Measurements from ENCODE around the gene DCK. TPM values are rescaled to one million over a fixed set of nuclear protein-coding genes. Genes with fewer than 3 reads are reported as not detected.

The DCK gene
- total and polyA plus RNA-seq, 9 of the 15 experiments (the other 6 are each of a cell fraction or from before 2014, with no cell fraction given) = 11.3 to 25.8 (median 19.6) TPM

DNA sequence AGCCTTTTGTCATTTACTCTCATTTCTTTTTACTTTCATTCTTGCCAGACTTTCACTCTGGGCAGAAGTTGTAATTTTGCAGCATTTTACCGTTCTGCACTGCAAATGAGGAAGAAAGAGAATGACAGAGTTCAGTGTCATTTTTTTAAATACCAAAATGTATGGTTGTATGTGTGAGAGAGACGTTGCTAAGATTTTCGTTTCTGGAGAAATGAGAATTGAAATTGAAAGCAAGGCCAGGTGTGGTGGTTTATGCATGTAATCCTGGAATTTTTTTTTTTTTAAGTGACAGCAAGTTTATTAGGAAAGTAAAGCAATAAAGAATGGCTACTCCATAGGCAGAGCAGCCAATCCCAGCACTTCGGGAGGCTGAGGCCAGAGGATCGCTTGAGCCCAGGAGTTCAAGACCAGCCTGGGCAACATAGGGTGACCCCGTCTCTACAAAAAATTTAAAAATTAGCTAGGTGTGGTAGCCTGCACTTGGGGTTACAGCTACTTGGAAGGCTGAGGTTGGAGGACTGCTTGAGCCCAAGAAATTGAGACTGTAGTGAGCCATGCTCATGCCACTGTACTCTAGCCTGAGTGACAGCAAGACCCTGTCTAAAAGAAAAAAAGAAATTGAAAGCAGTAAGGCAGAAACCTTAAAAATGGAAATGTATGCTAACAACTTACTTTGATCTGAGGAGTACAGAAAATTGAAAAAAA lies 12.9 kb downstream of the DCK start:
- in situ Hi-C loops (cut with MboI) = no loop called here
- no peak overlapping the region for H2AFZ ChIP-seq (ENCODE audit: low read depth, low read length)
- no peak overlapping the region for H3K4me2 ChIP-seq (ENCODE audit: insufficient read depth, low read length)
- intact Hi-C loops (cut with micrococcal nuclease) = loop anchor here (5.0 kb wide), 2 partner anchors 169 to 354 kb away; partner anchors contain the start of gene GRSF1
- no peaks in the 10 kb centered on the region for H3K9me1 ChIP-seq (ENCODE audit: control insufficient read depth, insufficient read depth, low read length)
- ChIA-PET CTCF (ENCODE audit: low intra/inter-chr PET ratio) (no interaction called here), POLR2A (interaction anchor here (2.6 kb wide), 1 partner anchor 13 kb away, joined by 7 read pairs; the partner anchor contains the start of gene DCK)
- no TSS peak for BruUV-seq (replicated peaks)
- H3K9me3 ChIP-seq (replicated peaks; ENCODE audit: control insufficient read depth, insufficient read depth, low read depth, low read length) = 0 out of 2 replicates have a peak, but pooled peaks cover 1% of the 10 kb centered on the region
- no peaks in the 10 kb centered on the region for H4K20me1 ChIP-seq (replicated peaks; ENCODE audit: control insufficient read depth, insufficient read depth, low read length)
- no peak overlapping the region for H3K4me3 ChIP-seq
- TF ChIP-seq TOE1 (IDR thresholded peaks at IDR 0.05; ENCODE audit: borderline replicate concordance) (no peak), TOE1 (CRISPR knock-in tag; IDR thresholded peaks at IDR 0.05; ENCODE audit: borderline replicate concordance, low read depth) (no peak), POLR2H (tag; IDR thresholded peaks at IDR 0.05; ENCODE audit: low read depth) (no peak), NEUROD1 (IDR thresholded peaks at IDR 0.05; ENCODE audit: borderline replicate concordance, low read depth, low read length, partially characterized antibody) (no peak), SMAD3 (CRISPR knock-in tag; conservative IDR thresholded peaks at IDR 0.05) (no peak)
- H3K79me2 ChIP-seq (ENCODE audit: control insufficient read depth, insufficient read depth, low read length) = peaks cover 18% of the 10 kb centered on the region; the same call in 2 of the 3 replicates
- FAIRE-seq = no peak
- no peak for DNase-seq (ENCODE audit: extremely low read depth in 1 of 4, low spot score in 3 of 4)
- H3K36me3 ChIP-seq (ENCODE audit: control insufficient read depth, insufficient read depth, low read length) = peaks cover 4% of the 10 kb centered on the region; the same call in 2 of the 3 replicates
- no peak for ATAC-seq
- peaks cover 0 to 4% of the 10 kb centered on the region in 2 experiments; a peak in 1 of 5 replicates for H3K4me1 ChIP-seq (replicated peaks in 1 of 2; ENCODE audit: control insufficient read depth in 2 of 2, insufficient read depth in 2 of 2, low read length in 2 of 2)
- H3K27me3 ChIP-seq (ENCODE audit: control insufficient read depth in 2 of 2, insufficient read depth in 2 of 2, low read length in 2 of 2) = no peaks in the 10 kb centered on the region
- 88% methylated on average over 6 of the region's 6 CpGs for WGBS (ENCODE audit: insufficient coverage, low coverage, missing lambda C conversion rate)
- no peak overlapping the region for H3K9ac ChIP-seq (ENCODE audit: insufficient read depth in 1 of 2, low read depth in 2 of 2, low read length in 2 of 2)
- H3K27ac ChIP-seq (ENCODE audit: extremely low read depth, low read depth, low read length) = no peak overlapping the region
